Measurements from ENCODE around the gene CCNY.

CCNY gene

DNA sequence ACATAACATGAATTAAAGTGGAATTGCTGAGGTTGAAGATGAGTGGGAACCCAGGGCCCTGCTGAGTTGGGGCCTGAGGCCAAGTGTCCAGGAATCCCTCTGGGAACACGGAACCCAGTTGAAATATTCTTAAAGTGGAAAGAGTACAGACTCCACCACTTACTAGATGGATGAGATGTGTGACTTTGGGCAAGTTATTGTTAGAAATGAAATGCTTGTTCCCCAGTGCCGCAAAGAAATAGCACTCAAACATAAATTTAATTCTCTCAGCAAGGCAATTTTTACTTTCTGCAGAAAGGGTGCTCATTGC is 54.5 kb downstream of the CCNY start:
- peaks cover 99% of the 10 kb centered on the region for H3K79me2 ChIP-seq (ENCODE audit: control insufficient read depth, low read length)

DNA sequence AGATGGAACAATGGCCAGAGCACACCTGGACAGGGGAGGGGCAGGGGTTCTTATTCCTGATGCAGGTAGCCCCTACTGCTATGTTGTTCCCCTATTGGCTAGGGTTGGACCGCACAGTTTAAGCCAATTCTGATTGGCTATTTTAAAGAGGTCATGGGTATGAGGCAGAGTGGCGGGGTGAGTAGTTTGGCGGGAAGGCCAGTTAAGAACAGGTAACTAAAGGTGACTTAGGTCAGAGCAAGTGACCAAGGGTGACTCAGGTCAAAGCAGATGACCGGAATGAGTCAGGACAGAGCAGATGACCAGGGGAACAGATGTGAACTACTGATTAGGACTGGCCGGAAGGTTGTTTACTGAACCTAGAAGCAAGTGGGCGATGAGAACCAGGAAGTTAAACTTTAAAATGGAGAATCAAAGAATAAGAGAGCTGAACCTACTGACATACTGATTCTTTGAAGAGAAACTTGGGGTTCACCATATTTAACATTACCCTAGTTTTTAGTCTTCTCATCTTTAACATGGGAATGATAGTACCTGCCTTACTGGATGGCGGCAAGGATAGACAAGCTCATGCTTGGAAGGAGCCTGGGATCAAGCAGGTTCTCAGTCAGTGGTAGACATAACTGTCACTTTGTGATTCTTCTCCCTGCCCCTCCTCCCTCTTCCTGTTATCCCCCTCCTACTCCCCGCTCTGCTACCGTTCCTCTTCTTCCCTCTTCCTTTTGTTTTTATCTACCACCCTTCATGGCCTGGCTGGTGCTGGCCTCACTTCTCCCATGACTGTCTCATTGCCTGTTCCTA is 55.0 kb downstream of the CCNY start:
- Histone ChIP-seq H3K4me2 (ENCODE audit: low read length) (no peak overlapping the region), H3F3A (ENCODE audit: control insufficient read depth, insufficient read depth) (no peaks in the 10 kb centered on the region), H3K36me3 (ENCODE audit: control insufficient read depth, low read length) (no peaks in the 10 kb centered on the region), H4K20me1 (ENCODE audit: control insufficient read depth, insufficient read depth, low read depth, low read length) (0 out of 2 replicates have a peak, but pooled peaks cover 7% of the 10 kb centered on the region), H3K4me1 (ENCODE audit: control insufficient read depth, low read length) (peaks cover 32% of the 10 kb centered on the region), H3K27me3 (ENCODE audit: control insufficient read depth, low read length) (no peaks in the 10 kb centered on the region), H3K4me3 (ENCODE audit: low read length) (no peak overlapping the region), H3K9me2 (replicated peaks; ENCODE audit: control insufficient read depth, low read length) (no peaks in the 10 kb centered on the region), H3K27ac (ENCODE audit: low read depth, low read length) (no peak overlapping the region), H3K79me2 (ENCODE audit: control insufficient read depth, low read length) (peaks cover 99% of the 10 kb centered on the region), H3K9me3 (ENCODE audit: control insufficient read depth, insufficient read depth, low read length) (peaks cover 13% of the 10 kb centered on the region; the same call in 1 of the 2 replicates)
- no peak for TF ChIP-seq EZH2phosphoT487 (IDR thresholded peaks at IDR 0.05; ENCODE audit: borderline replicate concordance, low read length)
- TF ChIP-seq, protein P1, sequence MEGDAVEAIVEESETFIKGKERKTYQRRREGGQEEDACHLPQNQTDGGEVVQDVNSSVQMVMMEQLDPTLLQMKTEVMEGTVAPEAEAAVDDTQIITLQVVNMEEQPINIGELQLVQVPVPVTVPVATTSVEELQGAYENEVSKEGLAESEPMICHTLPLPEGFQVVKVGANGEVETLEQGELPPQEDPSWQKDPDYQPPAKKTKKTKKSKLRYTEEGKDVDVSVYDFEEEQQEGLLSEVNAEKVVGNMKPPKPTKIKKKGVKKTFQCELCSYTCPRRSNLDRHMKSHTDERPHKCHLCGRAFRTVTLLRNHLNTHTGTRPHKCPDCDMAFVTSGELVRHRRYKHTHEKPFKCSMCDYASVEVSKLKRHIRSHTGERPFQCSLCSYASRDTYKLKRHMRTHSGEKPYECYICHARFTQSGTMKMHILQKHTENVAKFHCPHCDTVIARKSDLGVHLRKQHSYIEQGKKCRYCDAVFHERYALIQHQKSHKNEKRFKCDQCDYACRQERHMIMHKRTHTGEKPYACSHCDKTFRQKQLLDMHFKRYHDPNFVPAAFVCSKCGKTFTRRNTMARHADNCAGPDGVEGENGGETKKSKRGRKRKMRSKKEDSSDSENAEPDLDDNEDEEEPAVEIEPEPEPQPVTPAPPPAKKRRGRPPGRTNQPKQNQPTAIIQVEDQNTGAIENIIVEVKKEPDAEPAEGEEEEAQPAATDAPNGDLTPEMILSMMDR (IDR thresholded peaks at IDR 0.05; ENCODE audit: low read depth, low read length, poor library complexity, severe bottlenecking): no peak

More for the DNA sequence above, 54.5 kb downstream of the CCNY start:
- Histone ChIP-seq H3K36me3 (ENCODE audit: control insufficient read depth, low read length) (no peaks in the 10 kb centered on the region), H3F3A (ENCODE audit: control insufficient read depth, insufficient read depth) (no peaks in the 10 kb centered on the region), H3K27ac (ENCODE audit: low read depth, low read length) (no peak overlapping the region), H3K9me2 (replicated peaks; ENCODE audit: control insufficient read depth, low read length) (no peaks in the 10 kb centered on the region), H3K4me3 (ENCODE audit: low read length) (no peak overlapping the region), H3K4me2 (ENCODE audit: low read length) (no peak overlapping the region), H3K9me3 (ENCODE audit: control insufficient read depth, insufficient read depth, low read length) (peaks cover 13% of the 10 kb centered on the region; the same call in 1 of the 2 replicates), H3K27me3 (ENCODE audit: control insufficient read depth, low read length) (no peaks in the 10 kb centered on the region), H4K20me1 (ENCODE audit: control insufficient read depth, insufficient read depth, low read depth, low read length) (0 out of 2 replicates have a peak, but pooled peaks cover 7% of the 10 kb centered on the region), H3K4me1 (ENCODE audit: control insufficient read depth, low read length) (peaks cover 38% of the 10 kb centered on the region)
- TF ChIP-seq, protein P1 (IDR thresholded peaks at IDR 0.05; ENCODE audit: low read depth, low read length, poor library complexity, severe bottlenecking): no peak
- no peak for TF ChIP-seq EZH2phosphoT487 (IDR thresholded peaks at IDR 0.05; ENCODE audit: borderline replicate concordance, low read length)

DNA sequence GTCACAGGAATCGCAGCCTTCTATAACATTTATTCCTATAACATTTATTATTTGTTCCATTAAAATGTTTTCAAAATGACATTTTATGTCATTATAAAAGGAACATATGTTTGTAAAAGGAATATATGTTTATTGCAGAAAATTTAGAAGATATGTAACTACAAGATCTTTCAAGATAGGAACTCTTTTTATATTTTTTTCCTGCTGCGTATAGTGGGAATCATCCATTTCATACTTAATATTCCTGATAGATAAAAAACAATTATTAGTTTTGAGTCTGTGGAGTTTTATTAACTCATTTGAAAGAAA is 55.6 kb downstream of the CCNY start:
- Histone ChIP-seq H3K4me3 (ENCODE audit: low read length) (no peak overlapping the region), H3K9me3 (ENCODE audit: control insufficient read depth, insufficient read depth, low read length) (peaks cover 13% of the 10 kb centered on the region; the same call in 1 of the 2 replicates), H3F3A (ENCODE audit: control insufficient read depth, insufficient read depth) (no peaks in the 10 kb centered on the region), H3K79me2 (ENCODE audit: control insufficient read depth, low read length) (peaks cover 99% of the 10 kb centered on the region), H3K9me2 (replicated peaks; ENCODE audit: control insufficient read depth, low read length) (no peaks in the 10 kb centered on the region), H4K20me1 (ENCODE audit: control insufficient read depth, insufficient read depth, low read depth, low read length) (0 out of 2 replicates have a peak, but pooled peaks cover 11% of the 10 kb centered on the region), H3K27me3 (ENCODE audit: control insufficient read depth, low read length) (no peaks in the 10 kb centered on the region), H3K4me2 (ENCODE audit: low read length) (no peak overlapping the region), H3K27ac (ENCODE audit: low read depth, low read length) (no peak overlapping the region), H3K4me1 (ENCODE audit: control insufficient read depth, low read length) (peaks cover 27% of the 10 kb centered on the region), H3K36me3 (ENCODE audit: control insufficient read depth, low read length) (no peaks in the 10 kb centered on the region)
- TF ChIP-seq, protein P1 (IDR thresholded peaks at IDR 0.05; ENCODE audit: low read depth, low read length, poor library complexity, severe bottlenecking): no peak
- no peak for TF ChIP-seq EZH2phosphoT487 (IDR thresholded peaks at IDR 0.05; ENCODE audit: borderline replicate concordance, low read length)

Measured in DOHH2 (cell line).